ENCODE data around the gene CLDN4.

The CLDN4 gene

GRCh38 chr7:73831584-73831833 lies 713 bp downstream of the CLDN4 start:
- Histone ChIP-seq H2AK5ac (ENCODE audit: low read depth, low read length) (peak overlapping the region; percentile 100), H2AFZ (ENCODE audit: low read length) (peak overlapping the region; percentile 60), H3K4me3 (ENCODE audit: low read length in 2 of 2) (peak overlapping the region in 1 of 2 donors; percentile 41), H3K27ac (replicated peaks; ENCODE audit: low read length) (no peak overlapping the region), H2BK15ac (ENCODE audit: low read length) (peak overlapping the region; percentile 99), H3K4me1 (ENCODE audit: control insufficient read depth in 2 of 2, insufficient read depth in 1 of 2, low read depth in 1 of 2, low read length in 2 of 2) (peaks cover 2 to 35% of the 10 kb centered on the region in 2 donors), H4K91ac (ENCODE audit: low read depth, low read length, poor library complexity) (no peak overlapping the region), H3K9me3 (replicated peaks in 1 of 2; ENCODE audit: control insufficient read depth in 2 of 2, insufficient read depth in 1 of 2, low read depth in 1 of 2, low read length in 2 of 2) (peaks cover 0 to 5% of the 10 kb centered on the region in 2 donors), H3K36me3 (replicated peaks in 1 of 2; ENCODE audit: control insufficient read depth in 2 of 2, insufficient read depth in 2 of 2, low read length in 2 of 2) (no peaks in the 10 kb centered on the region), H3K4ac (ENCODE audit: low read length) (no peak overlapping the region), H2BK5ac (ENCODE audit: low read length) (no peak overlapping the region), H3K4me2 (ENCODE audit: insufficient read depth, low read length, poor library complexity, severe bottlenecking) (peak overlapping the region; percentile 77), H2BK12ac (ENCODE audit: low read length) (peak overlapping the region; percentile 3), H3K79me1 (ENCODE audit: low read depth, low read length) (no peaks in the 10 kb centered on the region), H2BK120ac (ENCODE audit: low read depth, low read length) (peak overlapping the region; percentile 44), H3K9ac (ENCODE audit: low read depth, low read length, poor library complexity) (peak overlapping the region; percentile 87), H3K23ac (ENCODE audit: low read depth, low read length, poor library complexity) (peak overlapping the region; percentile 32), H3K18ac (ENCODE audit: low read length) (peak overlapping the region; percentile 97), H3K14ac (ENCODE audit: low read length) (peak overlapping the region; percentile 94), H3K27me3 (ENCODE audit: control insufficient read depth in 3 of 3, insufficient read depth in 3 of 3, low read depth in 1 of 3, low read length in 3 of 3) (peaks cover 0 to 10% (median 5%) of the 10 kb centered on the region in 3 experiments), H4K8ac (ENCODE audit: low read depth, low read length) (peak overlapping the region; percentile 70)
- no CpG with 5 or more reads among the region's 16 CpGs for WGBS, 2 donors (ENCODE audit: extremely low coverage in 2 of 2, insufficient read length in 2 of 2, insufficient replicate concordance in 1 of 2)
- no peak for DNase-seq (ENCODE audit: low spot score)

GRCh38 chr7:73831834-73832651 lies 1.2 kb downstream of the CLDN4 start:
- peaks cover 0 to 10% (median 5%) of the 10 kb centered on the region in 3 experiments for H3K27me3 ChIP-seq (ENCODE audit: control insufficient read depth in 3 of 3, insufficient read depth in 3 of 3, low read depth in 1 of 3, low read length in 3 of 3)
- no peak for DNase-seq (ENCODE audit: low spot score)
- H4K8ac ChIP-seq (ENCODE audit: low read depth, low read length): no peak overlapping the region
- no peak overlapping the region for H2BK12ac ChIP-seq (ENCODE audit: low read length)
- no CpG with 5 or more reads among the region's 16 CpGs for WGBS, 2 donors (ENCODE audit: extremely low coverage in 2 of 2, insufficient read length in 2 of 2, insufficient replicate concordance in 1 of 2)
- peak overlapping the region; percentile 37 for H3K23ac ChIP-seq (ENCODE audit: low read depth, low read length, poor library complexity)
- no peak overlapping the region for H3K14ac ChIP-seq (ENCODE audit: low read length)
- peak overlapping the region in 1 of 2 donors; percentile 41 for H3K4me3 ChIP-seq (ENCODE audit: low read length in 2 of 2)
- H3K9me3 ChIP-seq (replicated peaks in 1 of 2; ENCODE audit: control insufficient read depth in 2 of 2, insufficient read depth in 1 of 2, low read depth in 1 of 2, low read length in 2 of 2): peaks cover 0 to 5% of the 10 kb centered on the region in 2 donors
- H2BK5ac ChIP-seq (ENCODE audit: low read length): no peak overlapping the region
- H3K18ac ChIP-seq (ENCODE audit: low read length): peak overlapping the region; percentile 97
- H3K4me2 ChIP-seq (ENCODE audit: insufficient read depth, low read length, poor library complexity, severe bottlenecking): peak overlapping the region; percentile 77
- H3K79me1 ChIP-seq (ENCODE audit: low read depth, low read length): no peaks in the 10 kb centered on the region
- H3K4ac ChIP-seq (ENCODE audit: low read length): no peak overlapping the region
- peak overlapping the region; percentile 60 for H2AFZ ChIP-seq (ENCODE audit: low read length)
- no peak overlapping the region for H4K91ac ChIP-seq (ENCODE audit: low read depth, low read length, poor library complexity)
- H2AK5ac ChIP-seq (ENCODE audit: low read depth, low read length): peak overlapping the region; percentile 100
- peak overlapping the region; percentile 32 for H2BK15ac ChIP-seq (ENCODE audit: low read length)
- H3K4me1 ChIP-seq (ENCODE audit: control insufficient read depth in 2 of 2, insufficient read depth in 1 of 2, low read depth in 1 of 2, low read length in 2 of 2): peaks cover 2 to 35% of the 10 kb centered on the region in 2 donors
- H3K9ac ChIP-seq (ENCODE audit: low read depth, low read length, poor library complexity): peak overlapping the region; percentile 87
- H2BK120ac ChIP-seq (ENCODE audit: low read depth, low read length): no peak overlapping the region
- H3K36me3 ChIP-seq (replicated peaks in 1 of 2; ENCODE audit: control insufficient read depth in 2 of 2, insufficient read depth in 2 of 2, low read length in 2 of 2): no peaks in the 10 kb centered on the region
- no peak overlapping the region for H3K27ac ChIP-seq (replicated peaks; ENCODE audit: low read length)

GRCh38 chr7:73832806-73833205 lies 2.0 kb downstream of the CLDN4 start:
- H3K4me3 ChIP-seq (ENCODE audit: low read length in 2 of 2): no peak overlapping the region
- no peak overlapping the region for H2BK15ac ChIP-seq (ENCODE audit: low read length)
- no CpG with 5 or more reads among the region's 13 CpGs for WGBS, 2 donors (ENCODE audit: extremely low coverage in 2 of 2, insufficient read length in 2 of 2, insufficient replicate concordance in 1 of 2)
- no peak overlapping the region for H3K9ac ChIP-seq (ENCODE audit: low read depth, low read length, poor library complexity)
- DNase-seq (ENCODE audit: low spot score): no peak
- peaks cover 0 to 5% of the 10 kb centered on the region in 2 donors for H3K9me3 ChIP-seq (replicated peaks in 1 of 2; ENCODE audit: control insufficient read depth in 2 of 2, insufficient read depth in 1 of 2, low read depth in 1 of 2, low read length in 2 of 2)
- no peak overlapping the region for H2AK5ac ChIP-seq (ENCODE audit: low read depth, low read length)
- no peak overlapping the region for H4K8ac ChIP-seq (ENCODE audit: low read depth, low read length)
- no peak overlapping the region for H3K14ac ChIP-seq (ENCODE audit: low read length)
- H3K4ac ChIP-seq (ENCODE audit: low read length): no peak overlapping the region
- peaks cover under 1 to 30% of the 10 kb centered on the region in 2 donors for H3K4me1 ChIP-seq (ENCODE audit: control insufficient read depth in 2 of 2, insufficient read depth in 1 of 2, low read depth in 1 of 2, low read length in 2 of 2)
- H3K23ac ChIP-seq (ENCODE audit: low read depth, low read length, poor library complexity): no peak overlapping the region
- no peak overlapping the region for H2AFZ ChIP-seq (ENCODE audit: low read length)
- no peak overlapping the region for H3K18ac ChIP-seq (ENCODE audit: low read length)
- H2BK12ac ChIP-seq (ENCODE audit: low read length): no peak overlapping the region
- H3K27me3 ChIP-seq (ENCODE audit: control insufficient read depth in 3 of 3, insufficient read depth in 3 of 3, low read depth in 1 of 3, low read length in 3 of 3): peaks cover 0 to 10% (median under 1%) of the 10 kb centered on the region in 3 experiments
- H3K4me2 ChIP-seq (ENCODE audit: insufficient read depth, low read length, poor library complexity, severe bottlenecking): no peak overlapping the region
- H2BK120ac ChIP-seq (ENCODE audit: low read depth, low read length): no peak overlapping the region
- no peak overlapping the region for H4K91ac ChIP-seq (ENCODE audit: low read depth, low read length, poor library complexity)
- no peak overlapping the region for H3K27ac ChIP-seq (replicated peaks; ENCODE audit: low read length)
- no peak overlapping the region for H2BK5ac ChIP-seq (ENCODE audit: low read length)
- no peaks in the 10 kb centered on the region for H3K79me1 ChIP-seq (ENCODE audit: low read depth, low read length)
- no peaks in the 10 kb centered on the region for H3K36me3 ChIP-seq (replicated peaks in 1 of 2; ENCODE audit: control insufficient read depth in 2 of 2, insufficient read depth in 2 of 2, low read length in 2 of 2)

GRCh38 chr7:73833251-73833919 lies 2.6 kb downstream of the CLDN4 start:
- no peak for DNase-seq (ENCODE audit: low spot score)
- Histone ChIP-seq H3K4me3 (ENCODE audit: low read length in 2 of 2) (no peak overlapping the region), H2BK15ac (ENCODE audit: low read length) (no peak overlapping the region)

More at GRCh38 chr7:73833251-73833919, 2.6 kb downstream of the CLDN4 start:
- Histone ChIP-seq H3K18ac (ENCODE audit: low read length) (no peak overlapping the region), H3K27me3 (ENCODE audit: control insufficient read depth in 3 of 3, insufficient read depth in 3 of 3, low read depth in 1 of 3, low read length in 3 of 3) (peaks cover 0 to 10% (median 0%) of the 10 kb centered on the region in 3 experiments), H3K9ac (ENCODE audit: low read depth, low read length, poor library complexity) (no peak overlapping the region), H2BK120ac (ENCODE audit: low read depth, low read length) (no peak overlapping the region), H3K79me1 (ENCODE audit: low read depth, low read length) (no peaks in the 10 kb centered on the region), H2AK5ac (ENCODE audit: low read depth, low read length) (no peak overlapping the region), H3K23ac (ENCODE audit: low read depth, low read length, poor library complexity) (no peak overlapping the region), H3K14ac (ENCODE audit: low read length) (no peak overlapping the region), H3K4me1 (ENCODE audit: control insufficient read depth in 2 of 2, insufficient read depth in 1 of 2, low read depth in 1 of 2, low read length in 2 of 2) (peaks cover 0 to 29% of the 10 kb centered on the region in 2 donors), H2BK12ac (ENCODE audit: low read length) (no peak overlapping the region), H3K36me3 (replicated peaks in 1 of 2; ENCODE audit: control insufficient read depth in 2 of 2, insufficient read depth in 2 of 2, low read length in 2 of 2) (no peaks in the 10 kb centered on the region), H2AFZ (ENCODE audit: low read length) (no peak overlapping the region), H2BK5ac (ENCODE audit: low read length) (no peak overlapping the region), H3K9me3 (replicated peaks in 1 of 2; ENCODE audit: control insufficient read depth in 2 of 2, insufficient read depth in 1 of 2, low read depth in 1 of 2, low read length in 2 of 2) (peaks cover 0 to 5% of the 10 kb centered on the region in 2 donors), H4K8ac (ENCODE audit: low read depth, low read length) (no peak overlapping the region), H3K27ac (replicated peaks; ENCODE audit: low read length) (no peak overlapping the region), H4K91ac (ENCODE audit: low read depth, low read length, poor library complexity) (no peak overlapping the region), H3K4me2 (ENCODE audit: insufficient read depth, low read length, poor library complexity, severe bottlenecking) (no peak overlapping the region), H3K4ac (ENCODE audit: low read length) (no peak overlapping the region)
- WGBS, 2 donors (ENCODE audit: extremely low coverage in 2 of 2, insufficient read length in 2 of 2, insufficient replicate concordance in 1 of 2): no CpG with 5 or more reads among the region's 13 CpGs
